GM04504 (cell line): ENCODE results near the gene SERINC1.
"Not testable (repeated sequence)": the region's sequence is repeated elsewhere in the genome, so short reads cannot be mapped to it uniquely, and the experiment has no call there.

ENCODE experiments used
- DNase-seq: peaks from one replicate; pipeline ENCODE4 v3.0.0-alpha.2; 2012; ENCODE audit warnings: low read depth

Gene SERINC1

GRCh38 chr6:122471107-122472021, at the start of gene SERINC1:
Gene SERINC1 (minus strand): TSS chr6:122471807. CDS start chr6:122471737, 70 bp downstream.
- DNase-seq: peak; percentile 86

GRCh38 chr6:122511193-122511924, 39.8 kb upstream of the SERINC1 start:
- no peak for DNase-seq

GRCh38 chr6:122505170-122505569, 33.6 kb upstream of the SERINC1 start:
- not testable (repeated sequence) for DNase-seq

GRCh38 chr6:122501475-122501874, 29.9 kb upstream of the SERINC1 start:
- DNase-seq: no peak

- DNase-seq: no peak
Measured at GRCh38 chr6:122495612-122496011, 24.0 kb upstream of the SERINC1 start.

- DNase-seq: no peak
Measured at GRCh38 chr6:122494665-122495272, 23.2 kb upstream of the SERINC1 start.

- peak; percentile 36 for DNase-seq
Measured at GRCh38 chr6:122491919-122492555, 20.4 kb upstream of the SERINC1 start.

- no peak for DNase-seq
Measured at GRCh38 chr6:122490607-122491006, 19.0 kb upstream of the SERINC1 start.

DNA sequence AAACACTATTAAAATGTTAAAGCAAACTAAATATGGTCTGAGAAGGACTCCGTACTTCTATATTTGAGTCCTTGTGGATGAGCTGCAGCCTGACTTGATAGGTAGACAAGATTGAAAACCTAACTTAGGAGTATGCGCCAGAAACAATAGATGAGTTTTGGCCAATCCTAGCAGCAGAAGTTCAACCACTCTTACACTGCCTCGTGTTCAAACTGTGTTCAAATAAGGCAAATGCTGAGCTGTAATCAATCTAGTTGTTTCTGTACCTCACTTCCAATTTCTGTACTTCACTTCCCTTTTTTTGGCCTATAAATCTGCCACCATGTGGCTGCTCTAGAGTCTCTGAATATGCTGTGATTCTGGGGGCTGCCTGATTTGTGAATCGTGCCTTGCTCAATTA, 13.2 kb upstream of the SERINC1 start:
- no peak for DNase-seq

- DNase-seq: no peak
Measured at GRCh38 chr6:122482750-122483080, 11.1 kb upstream of the SERINC1 start.

GRCh38 chr6:122476131-122476530, 4.5 kb upstream of the SERINC1 start:
- peak; percentile 2 for DNase-seq

- no peak for DNase-seq
Measured at GRCh38 chr6:122472022-122472340, 374 bp upstream of the SERINC1 start.

DNA sequence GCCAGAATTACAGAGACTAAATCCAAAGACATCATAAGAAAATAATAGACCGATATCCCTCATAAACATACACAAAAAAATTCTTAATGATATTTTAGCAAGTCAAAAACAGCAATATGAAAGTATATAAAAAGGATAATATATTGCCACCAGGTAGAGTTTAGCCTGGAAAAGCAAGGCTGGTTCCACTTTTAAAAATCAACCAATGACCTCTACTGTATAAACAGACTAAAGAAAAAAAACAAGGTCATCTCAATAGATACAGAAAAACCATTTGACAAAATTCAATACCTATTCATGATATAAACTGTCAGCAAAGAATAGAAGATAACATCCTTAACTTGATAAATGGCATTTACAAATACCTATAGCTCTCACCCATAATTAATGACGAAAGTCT, 9.7 kb downstream of the SERINC1 start:
- DNase-seq: no peak

DNA sequence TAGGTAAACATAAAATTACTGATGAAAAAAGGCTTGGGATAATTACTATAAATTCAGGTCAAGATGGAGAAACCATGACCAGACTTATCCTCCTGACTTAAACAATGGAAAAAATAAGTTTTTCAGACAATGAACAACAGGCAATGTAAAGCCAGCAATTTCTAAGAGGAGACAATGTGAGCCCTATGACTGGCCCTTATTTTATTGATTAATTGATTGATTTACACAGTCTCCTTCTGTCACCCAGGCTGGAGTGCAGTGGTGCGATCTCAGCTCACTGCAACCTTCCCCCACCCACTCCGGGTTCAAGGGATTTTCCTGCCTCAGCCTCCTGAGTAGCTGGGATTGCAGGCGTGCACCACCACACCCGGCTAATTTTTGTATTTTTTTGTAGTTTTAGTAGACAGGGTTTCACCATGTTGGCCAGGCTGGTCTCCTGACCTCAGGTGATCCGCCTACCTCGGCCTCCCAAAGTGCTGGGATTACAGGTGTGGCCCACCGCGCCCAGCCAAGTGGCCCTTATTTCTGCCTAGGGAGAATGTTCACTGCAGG, 11.7 kb downstream of the SERINC1 start:
- not testable (repeated sequence) for DNase-seq

GRCh38 chr6:122459240-122459639, 12.4 kb downstream of the SERINC1 start:
- no peak for DNase-seq

DNA sequence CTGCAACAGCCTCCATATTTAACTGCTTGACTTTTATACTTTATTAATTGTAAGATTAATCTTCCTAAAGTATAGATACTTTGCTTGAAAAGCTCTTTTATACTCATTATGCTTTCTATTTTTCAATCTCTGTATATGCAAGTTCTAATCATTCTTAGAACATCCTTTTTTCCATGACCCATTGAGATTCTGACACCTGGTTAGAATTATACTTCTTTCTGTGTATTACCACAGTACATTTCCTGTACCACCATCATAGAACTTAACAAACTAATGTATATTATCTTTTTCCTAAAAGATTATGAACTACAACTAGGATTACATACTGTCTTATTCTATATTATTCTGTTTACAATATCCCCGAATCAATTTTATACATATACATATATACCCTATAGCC, 13.5 kb downstream of the SERINC1 start:
- DNase-seq: no peak

- DNase-seq: not testable (repeated sequence)
Measured at GRCh38 chr6:122455116-122455515, 16.5 kb downstream of the SERINC1 start.

GRCh38 chr6:122454673-122455072, 16.9 kb downstream of the SERINC1 start:
- DNase-seq: no peak

- no peak for DNase-seq
Measured at GRCh38 chr6:122452509-122452908, 19.1 kb downstream of the SERINC1 start.

DNA sequence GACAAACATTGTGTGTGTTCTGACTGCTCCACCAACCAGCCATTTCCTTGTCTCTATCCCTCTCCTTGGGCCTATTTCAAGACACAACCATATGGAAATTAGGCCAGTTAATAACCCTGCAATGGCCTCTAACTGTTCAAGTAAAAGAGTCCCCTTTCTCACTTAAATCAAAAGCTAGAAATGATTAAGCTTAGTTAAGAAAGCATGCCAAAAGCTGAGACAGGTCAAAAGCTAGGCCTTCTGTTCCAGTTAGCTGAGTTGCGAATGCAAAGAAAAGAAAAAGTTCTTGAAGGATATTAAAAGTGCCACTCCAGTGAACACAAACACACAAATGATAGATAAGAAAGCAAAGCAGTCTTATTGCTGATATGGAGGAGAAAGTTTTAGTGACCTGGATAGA, 22.5 kb downstream of the SERINC1 start:
- no peak for DNase-seq

GRCh38 chr6:122445274-122445673, 26.3 kb downstream of the SERINC1 start:
- DNase-seq: no peak

DNA sequence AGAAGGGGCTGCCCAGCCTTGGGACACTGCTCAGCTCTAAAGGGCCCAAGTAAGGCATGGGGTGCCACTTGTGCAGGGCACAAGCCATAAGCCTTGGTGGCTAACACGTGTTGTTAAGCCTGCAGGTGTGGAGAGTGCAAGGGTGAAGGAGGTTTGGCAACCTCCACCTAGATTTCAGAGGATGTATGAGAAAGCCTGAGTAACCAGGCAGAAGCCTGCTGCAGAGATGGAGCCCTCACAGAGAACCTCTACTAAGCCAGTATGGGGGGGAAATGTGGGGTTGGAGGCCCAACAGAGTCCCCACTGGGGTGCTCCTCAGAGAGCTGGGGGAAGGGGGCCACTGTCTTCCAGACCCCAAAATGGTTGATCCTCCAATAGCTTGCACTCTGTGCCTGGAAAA, 32.6 kb downstream of the SERINC1 start:
- DNase-seq: no peak
